NCI-H524 treated with DMSO at 0.1 percent for 48 hours (cell line): ENCODE data around the gene HEATR3.

Source experiments
- DNase-seq: peaks from one replicate; lab custom pipeline; 2025; lab: John Stamatoyannopoulos, UW

The HEATR3 gene

DNA sequence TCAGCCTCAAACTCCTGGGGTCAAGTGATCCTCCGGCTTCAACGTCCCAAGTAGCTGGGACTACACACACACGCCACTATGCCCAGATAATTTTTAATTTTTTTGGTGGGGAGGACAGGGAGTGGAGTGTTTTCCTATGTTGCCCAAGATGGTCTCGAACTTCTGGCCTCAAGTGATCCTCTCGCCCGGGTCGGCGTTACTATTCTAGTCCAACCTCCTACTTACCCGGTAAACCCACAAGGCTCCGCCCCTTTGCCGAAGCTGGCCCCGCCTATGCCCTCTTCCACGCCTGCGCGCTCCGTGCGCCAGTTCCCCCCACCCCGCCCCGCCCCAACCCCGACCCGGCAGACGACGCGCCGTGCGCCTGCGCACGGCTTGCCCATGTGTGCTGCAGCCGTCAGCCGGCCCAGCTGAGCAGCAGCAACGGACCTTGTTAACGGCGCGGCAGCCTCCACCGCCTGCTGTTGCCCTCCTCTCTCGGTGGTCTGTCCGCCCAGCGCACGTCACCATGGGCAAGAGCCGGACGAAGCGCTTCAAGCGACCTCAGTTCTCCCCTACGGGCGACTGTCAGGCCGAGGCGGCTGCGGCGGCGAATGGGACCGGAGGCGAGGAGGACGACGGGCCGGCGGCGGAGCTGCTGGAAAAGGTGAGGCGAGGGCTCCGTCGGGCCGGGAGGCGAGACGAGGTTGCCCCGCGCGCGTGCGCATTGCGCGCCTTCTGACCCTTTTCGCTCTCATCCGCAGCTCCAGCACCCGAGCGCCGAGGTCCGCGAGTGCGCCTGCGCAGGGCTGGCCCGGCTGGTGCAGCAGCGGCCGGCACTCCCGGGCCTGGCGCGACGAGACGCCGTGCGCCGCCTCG is at the start of gene HEATR3:
TSS of gene HEATR3 (plus strand) at position 347 of the 858 bp plus-strand sequence. CDS start at position 509, 162 bp downstream.
- peak; percentile 68 for DNase-seq

- DNase-seq, result no peak
Measured at GRCh38 chr16:50017553-50017952, 48.2 kb upstream of the HEATR3 start.

DNA sequence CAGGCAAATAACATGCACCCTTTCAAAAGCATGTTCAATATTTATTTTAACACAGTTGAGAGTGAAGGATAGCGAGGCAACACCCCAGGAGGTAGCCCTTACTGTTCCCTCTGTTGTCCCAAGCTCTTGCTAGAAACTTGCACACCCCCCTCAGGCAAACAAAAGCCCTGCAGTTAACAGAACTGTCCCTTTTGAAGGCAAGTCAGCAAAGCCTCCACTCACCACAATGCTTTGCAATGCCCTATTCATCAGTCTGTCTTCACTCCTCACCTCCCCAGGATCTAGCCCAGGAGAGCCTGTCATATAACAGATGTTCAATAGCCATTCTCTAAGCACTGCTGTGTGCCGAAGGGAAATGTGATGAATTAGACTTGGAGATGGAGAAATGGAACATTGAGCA is 44.2 kb upstream of the HEATR3 start:
- no peak for DNase-seq

DNA sequence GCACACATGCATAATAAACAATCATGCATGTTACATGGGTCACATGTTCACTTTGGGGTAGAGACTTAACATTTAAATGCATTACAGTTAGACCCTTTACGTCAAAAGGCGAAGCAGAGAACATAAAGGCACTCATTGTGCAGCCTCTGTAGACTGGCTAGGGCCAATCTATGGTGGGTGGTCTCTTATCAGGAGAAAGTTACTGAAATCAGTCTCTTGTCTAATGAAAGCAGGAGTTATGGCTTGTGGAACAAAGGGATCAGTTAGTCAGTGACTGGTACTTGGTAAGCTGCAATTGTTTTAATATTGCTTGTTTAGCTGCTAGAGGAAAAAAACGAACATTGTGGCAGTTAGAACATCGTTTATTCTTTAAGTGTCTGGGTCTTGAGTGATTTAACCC is 42.1 kb upstream of the HEATR3 start:
- DNase-seq, result no peak

DNA sequence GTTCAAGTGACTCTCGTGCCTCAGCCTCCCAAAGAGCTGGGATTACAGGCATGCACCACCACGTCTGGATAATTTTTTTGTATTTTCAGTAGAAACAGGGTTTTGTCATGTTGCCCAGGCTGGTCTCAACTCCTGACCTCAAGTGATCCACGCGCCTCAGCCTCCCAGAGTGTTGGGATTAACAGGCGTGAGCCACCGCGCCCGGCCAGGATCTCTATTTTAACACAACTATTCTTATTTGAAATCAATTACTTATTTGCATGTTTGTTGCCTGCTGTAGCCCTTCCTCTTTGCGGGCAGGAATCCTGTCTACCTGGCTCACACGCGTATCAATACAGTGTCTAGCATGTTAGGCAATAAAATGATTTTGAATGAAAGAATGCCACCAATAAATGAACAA is 41.6 kb upstream of the HEATR3 start:
- DNase-seq, result no peak

DNA sequence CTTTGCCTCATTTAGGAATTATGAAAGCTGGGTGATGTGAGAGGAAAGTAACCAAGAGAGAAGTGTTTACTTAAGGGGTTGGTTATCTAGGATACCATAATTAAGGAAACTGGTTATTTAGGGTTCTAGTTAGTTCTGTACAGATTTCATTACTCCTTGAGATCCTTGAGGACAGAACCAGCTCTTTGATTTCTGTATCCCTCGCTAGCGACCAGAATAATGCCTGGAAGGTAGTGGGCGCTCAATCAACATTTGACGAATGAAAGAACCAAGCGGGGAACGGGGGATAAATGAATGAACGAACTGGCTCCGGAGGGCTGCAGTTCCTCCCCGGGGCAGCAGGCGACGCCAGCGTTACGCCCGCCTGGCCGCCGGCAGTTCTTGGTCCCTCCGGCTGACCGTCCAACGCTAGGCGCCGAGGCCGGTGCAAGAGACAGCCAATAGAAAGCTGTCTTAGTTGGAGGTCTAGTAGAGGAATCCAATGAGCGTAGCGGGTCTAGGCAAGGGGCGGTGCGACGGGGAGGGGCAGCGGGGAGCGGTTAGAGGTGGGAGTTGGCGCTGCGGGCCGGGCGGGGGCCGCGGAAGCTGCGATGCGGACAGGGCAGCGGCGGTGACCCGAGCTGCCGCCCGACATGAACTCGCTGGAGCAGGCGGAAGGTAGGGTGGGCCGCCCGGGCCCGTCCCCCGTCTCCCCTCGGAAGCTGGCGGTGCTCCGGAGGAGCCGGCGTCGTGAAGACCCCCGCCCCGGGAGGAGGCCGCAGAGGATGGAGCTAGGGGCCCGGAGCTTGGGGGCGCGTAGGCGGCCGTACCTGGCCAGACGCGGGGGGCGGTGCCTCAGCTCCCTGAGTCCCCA is 40.9 kb upstream of the HEATR3 start, which contains the start of gene CNEP1R1:
TSS of gene CNEP1R1 (plus strand) at position 542 of the 853 bp plus-strand sequence. CDS start at position 633, 91 bp downstream.
- peak; percentile 92 for DNase-seq

GRCh38 chr16:50025537-50025931 is 40.2 kb upstream of the HEATR3 start:
- no peak for DNase-seq

- no peak for DNase-seq
Measured at GRCh38 chr16:50027829-50028228, 37.9 kb upstream of the HEATR3 start.

DNA sequence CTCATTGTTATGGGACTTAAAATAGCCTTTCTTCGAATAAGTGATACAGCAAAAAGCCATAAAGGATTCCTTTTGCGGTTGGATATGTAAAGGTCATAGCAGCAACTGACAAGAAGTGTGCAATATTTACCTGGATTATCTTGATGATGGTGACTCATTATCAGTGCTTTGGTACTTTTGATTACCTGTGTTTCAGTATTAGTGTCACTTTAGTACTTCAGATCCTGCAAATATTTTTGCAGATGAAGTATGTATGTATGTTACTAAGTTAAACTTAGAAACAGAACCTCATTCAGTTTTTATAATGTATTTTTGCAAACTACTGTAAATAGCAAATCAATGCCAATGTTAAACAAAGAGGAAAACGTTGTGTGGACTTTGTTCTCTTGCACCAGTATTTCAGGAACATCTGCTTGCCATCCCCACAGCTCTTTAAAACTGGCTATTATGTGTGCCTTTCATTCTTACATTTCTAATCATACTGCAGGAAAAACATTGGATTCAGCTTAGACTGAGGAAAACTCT is 30.2 kb upstream of the HEATR3 start:
- DNase-seq, result no peak

DNA sequence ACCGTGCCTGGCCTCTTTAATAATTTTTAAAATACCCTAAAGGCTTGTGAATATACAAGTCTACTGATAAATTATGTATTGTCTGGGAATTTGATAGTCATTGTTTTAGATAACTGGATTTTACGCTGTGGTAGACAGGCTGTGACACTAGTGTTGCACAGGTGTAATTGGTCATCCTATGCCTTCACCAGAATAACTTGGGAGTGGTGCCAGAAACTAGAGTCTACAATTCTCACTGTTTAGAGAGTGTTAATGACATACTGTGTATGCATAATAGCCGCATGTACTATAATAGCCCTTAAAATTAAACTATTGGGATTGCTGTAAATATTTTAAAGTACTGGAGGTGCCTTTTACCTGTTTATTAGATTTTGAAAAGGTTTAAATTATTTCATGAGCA is 29.3 kb upstream of the HEATR3 start:
- DNase-seq, result no peak

DNA sequence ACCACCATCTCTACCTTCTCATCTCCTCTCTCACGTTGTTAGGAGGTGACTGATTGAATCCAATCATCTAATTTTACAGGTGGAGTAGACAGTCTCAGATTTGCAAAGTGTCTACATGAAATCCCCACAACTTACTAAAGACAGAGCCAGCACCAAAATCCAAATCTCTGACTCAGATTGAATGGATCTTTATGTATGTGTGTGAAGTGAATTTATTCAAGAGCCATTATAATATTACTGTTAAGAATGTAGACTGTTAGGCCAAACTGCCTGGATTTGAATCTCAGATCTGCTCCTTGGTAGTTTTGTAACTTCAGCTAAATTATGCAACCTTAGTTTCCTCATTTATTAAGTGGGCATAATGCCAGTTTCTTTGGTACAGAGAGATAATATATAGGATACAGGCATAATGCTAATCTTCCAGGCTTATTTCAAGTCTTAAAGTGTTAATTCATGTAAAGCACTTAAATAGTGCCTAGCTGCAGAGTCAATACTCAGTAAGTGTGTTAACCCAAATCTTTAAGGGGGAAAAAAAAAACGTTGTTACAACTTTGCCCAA is 28.0 kb upstream of the HEATR3 start:
- no peak for DNase-seq

DNA sequence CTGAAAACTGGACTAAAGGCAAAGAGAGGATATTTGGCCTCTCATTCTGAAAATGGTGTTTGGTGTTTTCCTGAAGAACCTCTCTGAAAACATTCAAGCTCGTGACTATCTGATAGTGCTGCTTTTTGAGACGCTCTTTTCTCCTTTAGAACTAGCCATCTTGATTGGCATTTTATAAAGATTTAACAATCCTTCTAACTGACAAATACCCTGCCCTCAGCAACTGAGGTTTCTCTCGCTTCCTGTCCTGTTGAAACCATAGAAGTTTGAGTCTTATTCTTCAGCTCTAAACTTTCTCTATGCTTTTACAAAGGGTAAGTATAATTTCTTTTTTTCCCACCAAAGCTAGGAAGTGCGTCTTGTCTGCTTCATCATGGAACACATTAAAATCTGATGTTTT is 27.5 kb upstream of the HEATR3 start:
- DNase-seq, result no peak

DNA sequence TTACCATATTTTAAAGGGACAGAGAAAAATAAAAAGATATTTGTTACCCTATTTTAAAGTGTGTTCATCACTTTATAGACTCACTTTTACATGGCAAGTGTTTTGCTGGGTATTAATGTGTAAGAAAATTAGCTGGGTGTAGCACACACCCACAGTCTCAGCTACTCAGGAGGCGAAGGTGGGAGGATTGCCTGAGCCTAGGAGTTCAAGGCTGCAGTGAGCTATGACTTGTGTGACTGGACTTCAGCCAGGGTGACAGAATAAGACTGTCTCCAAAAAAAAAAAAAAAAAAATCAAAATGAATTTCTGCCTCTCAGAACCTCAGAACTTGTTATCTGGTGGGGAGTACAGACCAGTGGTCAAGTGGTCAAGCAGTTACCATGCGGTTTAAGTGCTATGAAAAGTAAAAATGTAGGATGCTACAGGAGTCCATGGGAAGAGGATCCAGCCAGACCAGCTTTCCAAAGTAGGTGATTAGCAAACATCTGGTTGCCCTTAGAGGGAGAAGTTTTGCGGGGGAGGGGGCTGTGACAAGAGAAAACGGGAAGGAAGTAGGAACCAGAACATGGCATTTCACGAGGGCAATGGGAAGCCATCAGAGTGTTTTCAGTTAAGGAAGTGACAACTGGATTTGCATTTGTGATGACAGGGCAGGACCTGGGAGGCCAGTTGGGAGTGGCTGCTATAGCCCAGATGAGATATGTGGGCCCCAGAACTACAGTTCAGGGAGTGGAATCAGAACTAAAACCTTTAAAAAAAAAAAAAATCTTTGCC is 26.8 kb upstream of the HEATR3 start:
- DNase-seq, result no peak

DNA sequence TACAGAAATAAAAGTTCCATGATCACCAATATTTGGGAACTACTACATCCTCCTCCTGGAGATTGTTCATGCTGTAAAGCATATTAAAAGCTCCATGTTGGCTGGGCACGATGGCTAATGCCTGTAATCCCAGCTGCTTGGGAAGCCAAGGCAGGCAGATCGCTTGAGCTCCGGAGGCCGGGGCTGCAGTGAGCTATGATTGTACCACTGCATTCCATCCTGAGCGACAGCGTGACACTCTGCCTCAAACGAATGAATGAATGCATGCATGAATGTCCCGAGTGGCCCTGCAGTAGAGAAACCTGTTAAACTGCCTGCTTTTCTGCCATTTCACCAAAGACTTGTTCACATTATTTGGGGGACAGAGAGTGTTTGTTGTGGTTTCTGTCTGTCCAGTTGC is 25.8 kb upstream of the HEATR3 start:
- DNase-seq, result no peak

DNA sequence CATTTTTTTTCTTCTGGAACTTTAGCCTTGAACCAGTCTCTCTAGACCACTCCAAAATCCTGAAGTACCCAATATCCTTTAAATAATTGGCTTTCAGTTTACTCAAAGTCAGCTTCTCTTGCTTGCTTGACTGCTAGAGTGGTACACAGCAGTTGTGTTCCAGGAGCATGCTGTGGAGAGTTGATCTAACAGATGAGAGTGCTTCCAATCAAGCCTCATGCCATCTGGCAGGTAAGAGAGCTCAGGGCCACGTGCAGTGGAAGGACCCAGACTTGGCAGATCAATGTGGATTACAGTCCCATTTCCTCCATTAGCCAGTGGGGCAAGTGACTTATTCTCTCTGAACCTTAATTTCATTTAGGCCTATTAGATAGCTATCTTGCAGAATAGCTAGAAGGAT is 25.1 kb upstream of the HEATR3 start:
- no peak for DNase-seq

GRCh38 chr16:50043358-50043757 is 22.4 kb upstream of the HEATR3 start:
- DNase-seq, result no peak

- no peak for DNase-seq
Measured at GRCh38 chr16:50045412-50045811, 20.4 kb upstream of the HEATR3 start.

DNA sequence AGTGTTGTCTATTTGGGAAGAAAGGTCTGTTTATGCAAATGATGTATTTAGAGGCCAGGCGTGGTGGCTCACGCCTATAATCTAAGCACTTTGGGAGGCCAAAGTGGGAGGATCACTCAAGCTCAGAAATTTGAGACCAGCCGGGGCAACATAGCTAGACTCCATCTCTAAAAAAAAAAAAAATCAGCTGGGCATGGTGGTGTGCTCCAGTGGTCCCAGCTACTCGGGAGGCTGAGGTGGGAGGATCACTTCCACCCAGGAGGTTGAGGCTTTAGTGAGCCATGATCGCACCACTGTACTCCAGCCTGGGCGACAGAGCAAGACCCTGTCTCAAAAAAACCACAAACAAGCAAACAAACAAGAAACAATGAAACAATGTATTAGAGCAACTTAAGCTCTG is 18.9 kb upstream of the HEATR3 start:
- no peak for DNase-seq

DNA sequence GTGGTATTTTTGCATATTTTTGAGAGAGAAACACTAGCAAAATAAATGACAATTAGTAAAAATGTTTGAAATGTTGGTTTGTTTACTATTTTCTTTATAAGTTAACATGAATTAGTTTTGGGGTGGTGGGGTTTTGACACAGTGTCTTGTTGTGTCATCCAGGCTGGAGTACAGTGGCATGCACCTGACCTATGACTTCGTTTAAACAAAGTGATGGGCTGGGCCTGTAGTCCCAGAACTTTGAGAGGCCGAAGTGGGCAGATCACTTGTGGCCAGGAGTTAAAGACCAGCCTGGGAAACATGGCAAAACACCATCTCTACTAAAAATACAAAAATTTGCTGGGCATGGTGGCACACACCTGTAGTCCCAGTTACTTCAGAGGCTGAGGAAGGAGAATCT is 17.9 kb upstream of the HEATR3 start:
- no peak for DNase-seq

DNA sequence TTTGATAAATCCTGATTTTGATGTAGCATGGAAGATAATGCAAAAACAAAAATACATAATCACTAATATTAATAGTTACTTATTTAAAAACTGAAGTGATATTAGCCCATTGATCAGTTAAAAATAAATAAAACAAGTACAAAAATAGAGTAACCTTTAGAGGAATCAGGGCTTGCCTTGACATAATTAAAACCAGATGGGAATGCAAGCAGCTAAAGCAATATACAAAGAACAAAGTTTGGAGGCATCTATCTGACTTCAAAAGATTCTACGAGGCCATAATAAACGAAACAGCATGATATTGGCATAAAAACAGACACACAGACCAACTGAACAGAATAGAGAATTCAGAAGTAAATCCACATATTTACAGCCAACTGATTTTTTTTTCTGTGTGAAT is 15.0 kb upstream of the HEATR3 start:
- DNase-seq, result no peak

DNA sequence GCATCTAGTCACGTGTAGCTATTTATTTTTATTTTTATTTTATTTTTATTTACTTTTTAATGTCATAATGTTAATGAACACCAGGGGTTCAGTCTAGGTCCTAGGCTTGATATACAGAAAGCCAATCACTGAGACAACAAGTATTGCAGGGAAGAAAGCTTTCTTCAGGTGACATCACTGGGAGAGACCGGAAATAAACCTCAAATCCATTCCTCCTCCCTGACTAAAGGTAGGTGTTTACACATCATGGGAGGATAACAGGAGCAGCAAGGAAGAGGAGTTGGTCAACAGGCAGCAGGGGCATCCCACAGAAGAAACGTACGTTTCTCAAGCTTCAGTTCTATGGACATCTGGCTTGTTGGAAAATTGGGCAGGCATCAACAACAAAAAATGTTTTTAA is 9.5 kb upstream of the HEATR3 start:
- DNase-seq, result no peak
